ENCODE data around the gene CCDC127. TPM values are rescaled to one million over a fixed set of nuclear protein-coding genes. Genes with fewer than 3 reads are reported as not detected.

Gene CCDC127
- total and polyA plus RNA-seq, 2 donors (not counting 1 experiment from before 2014, with no cell fraction given): 1.4 to 8.7 TPM

DNA sequence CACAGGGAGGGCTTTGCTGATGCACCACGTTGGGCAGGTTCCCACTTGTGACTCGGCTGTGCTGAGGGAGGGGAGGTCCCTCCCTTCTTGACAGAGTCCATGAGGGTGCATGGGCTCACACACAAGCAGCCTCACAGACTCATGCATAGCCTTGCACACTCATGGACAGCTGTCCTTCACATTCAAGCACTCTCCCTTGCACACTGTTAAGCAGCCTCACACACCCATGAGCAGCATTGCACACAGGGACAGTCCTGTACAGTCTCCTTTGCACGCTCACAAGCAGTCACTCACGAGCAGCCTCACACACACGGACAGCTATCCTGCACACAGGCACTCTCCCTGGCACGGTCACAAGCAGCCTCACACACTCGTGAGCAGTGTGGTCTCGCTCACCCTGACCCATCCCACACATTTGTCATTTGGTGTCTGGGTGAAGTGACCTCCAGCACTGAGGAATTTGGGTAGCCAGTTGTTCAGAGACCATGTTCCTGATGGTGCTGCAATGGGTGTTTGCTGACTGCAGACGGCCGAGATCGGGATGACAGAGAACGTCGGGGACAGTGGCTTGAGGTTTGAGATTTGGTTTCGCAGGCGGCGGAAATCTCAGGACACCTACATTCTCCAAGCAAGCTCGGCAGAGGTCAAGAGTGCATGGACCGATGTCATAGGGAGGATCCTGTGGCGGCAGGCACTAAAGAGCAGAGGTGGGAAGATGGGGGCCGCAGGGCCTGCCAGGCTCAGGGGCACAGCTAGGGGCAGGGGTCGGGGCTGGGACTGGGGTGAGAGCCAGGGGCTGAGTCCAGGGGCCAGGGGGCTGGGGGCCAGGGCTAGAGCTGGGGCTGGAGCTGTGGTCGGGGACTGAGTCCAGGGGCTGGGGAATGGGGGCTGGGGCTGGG, 44.3 kb downstream of the CCDC127 start:
- ATAC-seq (ENCODE audit: low read depth): no peak
- Histone ChIP-seq H3K36me3 (replicated peaks in 1 of 2; ENCODE audit: control extremely low read depth in 1 of 2, control insufficient read depth in 1 of 2, extremely low read depth in 1 of 2, insufficient read depth in 2 of 2, low read length in 1 of 2) (no peaks in the 10 kb centered on the region), H3K4me1 (ENCODE audit: control insufficient read depth in 2 of 2, insufficient read depth in 2 of 2, low read length in 2 of 2) (no peaks in the 10 kb centered on the region), H3K27ac (ENCODE audit: low read length in 2 of 2) (no peak overlapping the region), H3K9me3 (ENCODE audit: control extremely low read depth in 1 of 3, control insufficient read depth in 2 of 3, insufficient read depth in 1 of 3, low read length in 2 of 3) (no peaks in the 10 kb centered on the region), H3K27me3 (replicated peaks in 1 of 4; ENCODE audit: control extremely low read depth in 1 of 4, control insufficient read depth in 3 of 4, insufficient read depth in 4 of 4, low read length in 3 of 4) (no peaks in the 10 kb centered on the region), H2AFZ (ENCODE audit: insufficient read depth, low read depth, low read length, poor library complexity, severe bottlenecking) (no peak overlapping the region), H3K9ac (ENCODE audit: low read length) (no peak overlapping the region), H3K4me2 (replicated peaks; ENCODE audit: low read depth, low read length, poor library complexity, severe bottlenecking) (no peak overlapping the region), H3K4me3 (ENCODE audit: control extremely low read depth in 1 of 5, extremely low read depth in 1 of 5, insufficient read depth in 1 of 5, low read depth in 2 of 5, low read length in 4 of 5) (no peak overlapping the region), H3K79me2 (ENCODE audit: control insufficient read depth, insufficient read depth, low read length) (no peaks in the 10 kb centered on the region), H4K20me1 (ENCODE audit: control insufficient read depth, insufficient read depth, low read length, poor library complexity, severe bottlenecking) (no peaks in the 10 kb centered on the region)
- Mint-ChIP-seq H3K4me1 (no peaks in the 10 kb centered on the region), H3K27me3 (peaks cover 9% of the 10 kb centered on the region), H3K27ac (no peak overlapping the region), H3K9me3 (ENCODE audit: insufficient read depth) (no peaks in the 10 kb centered on the region), H3K4me3 (no peak overlapping the region)
- no peak for DNase-seq
- POLR2A ChIA-PET: no interaction called here
- TF ChIP-seq, protein P1, sequence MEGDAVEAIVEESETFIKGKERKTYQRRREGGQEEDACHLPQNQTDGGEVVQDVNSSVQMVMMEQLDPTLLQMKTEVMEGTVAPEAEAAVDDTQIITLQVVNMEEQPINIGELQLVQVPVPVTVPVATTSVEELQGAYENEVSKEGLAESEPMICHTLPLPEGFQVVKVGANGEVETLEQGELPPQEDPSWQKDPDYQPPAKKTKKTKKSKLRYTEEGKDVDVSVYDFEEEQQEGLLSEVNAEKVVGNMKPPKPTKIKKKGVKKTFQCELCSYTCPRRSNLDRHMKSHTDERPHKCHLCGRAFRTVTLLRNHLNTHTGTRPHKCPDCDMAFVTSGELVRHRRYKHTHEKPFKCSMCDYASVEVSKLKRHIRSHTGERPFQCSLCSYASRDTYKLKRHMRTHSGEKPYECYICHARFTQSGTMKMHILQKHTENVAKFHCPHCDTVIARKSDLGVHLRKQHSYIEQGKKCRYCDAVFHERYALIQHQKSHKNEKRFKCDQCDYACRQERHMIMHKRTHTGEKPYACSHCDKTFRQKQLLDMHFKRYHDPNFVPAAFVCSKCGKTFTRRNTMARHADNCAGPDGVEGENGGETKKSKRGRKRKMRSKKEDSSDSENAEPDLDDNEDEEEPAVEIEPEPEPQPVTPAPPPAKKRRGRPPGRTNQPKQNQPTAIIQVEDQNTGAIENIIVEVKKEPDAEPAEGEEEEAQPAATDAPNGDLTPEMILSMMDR (IDR thresholded peaks at IDR 0.05): no peak
- no peak for TF ChIP-seq EZH2 (IDR thresholded peaks at IDR 0.05; ENCODE audit: borderline replicate concordance, insufficient read depth, low read depth, low read length, poor library complexity, severe bottlenecking)
- 93% methylated on average over 18 of the region's 22 CpGs for WGBS (ENCODE audit: insufficient coverage)
- CTCF ChIA-PET: no interaction called here
- intact Hi-C loops (cut with micrococcal nuclease): no loop called here

DNA sequence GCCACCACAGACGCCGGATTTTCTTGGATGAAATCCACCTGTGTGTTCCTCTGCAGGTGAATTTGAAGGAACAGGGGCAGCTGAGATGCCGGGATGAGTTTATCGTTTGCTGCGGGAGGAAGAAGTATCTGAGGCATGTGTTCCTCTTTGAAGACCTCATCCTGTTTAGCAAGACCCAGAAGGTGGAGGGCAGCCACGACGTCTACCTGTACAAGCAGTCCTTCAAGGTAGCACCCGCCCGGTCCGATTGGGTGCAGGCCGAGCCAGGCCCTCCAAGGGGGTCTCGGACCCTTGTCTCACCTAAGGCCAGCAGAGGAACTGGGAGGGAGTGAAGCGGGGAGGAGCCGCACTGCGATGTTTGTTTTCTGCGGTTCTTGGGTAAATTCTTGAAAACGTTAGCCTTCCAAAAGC, 45.1 kb downstream of the CCDC127 start:
- no peak overlapping the region for H3K4me3 ChIP-seq (ENCODE audit: control extremely low read depth in 1 of 5, extremely low read depth in 1 of 5, insufficient read depth in 1 of 5, low read depth in 2 of 5, low read length in 4 of 5)
- H3K9ac ChIP-seq (ENCODE audit: low read length): no peak overlapping the region
- Mint-ChIP-seq H3K27ac (no peak overlapping the region), H3K27me3 (peaks cover 9% of the 10 kb centered on the region), H3K4me1 (no peaks in the 10 kb centered on the region), H3K4me3 (no peak overlapping the region), H3K9me3 (ENCODE audit: insufficient read depth) (no peaks in the 10 kb centered on the region)
- whole genome bisulfite sequencing (ENCODE audit: insufficient coverage): 85% methylated on average over 13 of the region's 17 CpGs
- H3K27ac ChIP-seq (ENCODE audit: low read length in 2 of 2): no peak overlapping the region
- ATAC-seq (ENCODE audit: low read depth) (no peak), DNase-seq (no peak)
- H3K79me2 ChIP-seq (ENCODE audit: control insufficient read depth, insufficient read depth, low read length): no peaks in the 10 kb centered on the region
- no peak for TF ChIP-seq EZH2 (IDR thresholded peaks at IDR 0.05; ENCODE audit: borderline replicate concordance, insufficient read depth, low read depth, low read length, poor library complexity, severe bottlenecking)
- TF ChIP-seq, protein P1 (IDR thresholded peaks at IDR 0.05): no peak
- no peaks in the 10 kb centered on the region for H3K27me3 ChIP-seq (replicated peaks in 1 of 4; ENCODE audit: control extremely low read depth in 1 of 4, control insufficient read depth in 3 of 4, insufficient read depth in 4 of 4, low read length in 3 of 4)
- H4K20me1 ChIP-seq (ENCODE audit: control insufficient read depth, insufficient read depth, low read length, poor library complexity, severe bottlenecking): no peaks in the 10 kb centered on the region
- H3K36me3 ChIP-seq (replicated peaks in 1 of 2; ENCODE audit: control extremely low read depth in 1 of 2, control insufficient read depth in 1 of 2, extremely low read depth in 1 of 2, insufficient read depth in 2 of 2, low read length in 1 of 2): no peaks in the 10 kb centered on the region
- CTCF ChIA-PET: no interaction called here
- no peaks in the 10 kb centered on the region for H3K9me3 ChIP-seq (ENCODE audit: control extremely low read depth in 1 of 3, control insufficient read depth in 2 of 3, insufficient read depth in 1 of 3, low read length in 2 of 3)
- intact Hi-C loops (cut with micrococcal nuclease): no loop called here
- no peak overlapping the region for H3K4me2 ChIP-seq (replicated peaks; ENCODE audit: low read depth, low read length, poor library complexity, severe bottlenecking)
- H2AFZ ChIP-seq (ENCODE audit: insufficient read depth, low read depth, low read length, poor library complexity, severe bottlenecking): no peak overlapping the region
- no peaks in the 10 kb centered on the region for H3K4me1 ChIP-seq (ENCODE audit: control insufficient read depth in 2 of 2, insufficient read depth in 2 of 2, low read length in 2 of 2)
- POLR2A ChIA-PET: no interaction called here
